BJ (cell line): ENCODE data around the gene MRM1. TPM values are rescaled to one million over a fixed set of nuclear protein-coding genes. Genes with fewer than 3 reads are reported as not detected.
A peak's percentile ranks its signal among the peaks of the same experiment; 100 is the strongest.
"Not testable (repeated sequence)": the region's sequence is repeated elsewhere in the genome, so short reads cannot be mapped to it uniquely, and the experiment has no call there.

ENCODE experiments used
- CTCF ChIA-PET: fragments of 350-600 bp; formaldehyde crosslinking; extraction: SDS; loops from one replicate; lab custom pipeline; 2021; ENCODE audit warnings: antibody characterized with exemption, inconsistent platforms; lab: Yijun Ruan, JAX
- POLR2A ChIA-PET: fragments of 300-600 bp; sonication (Branson Sonifier 250); formaldehyde crosslinking; extraction: SDS; loops from one replicate; lab custom pipeline; 2021; ENCODE audit warnings: antibody characterized with exemption; lab: Charles Lee
- DNase-seq: peaks from one replicate; pipeline ENCODE4 v3.0.0-alpha.2; 2011; ENCODE audit warnings: low read depth
- H3K27me3 ChIP-seq: 2 replicates; pipeline ENCODE4 v1.6.0; 2011; ENCODE audit warnings: low read length; ENCODE audit not compliant: control insufficient read depth, insufficient read depth
- H3K36me3 ChIP-seq: 2 replicates; pipeline ENCODE4 v1.5.1; 2011; ENCODE audit warnings: low read length; ENCODE audit not compliant: control insufficient read depth, insufficient read depth
- H3K4me3 ChIP-seq: 2 replicates; pipeline ENCODE4 v1.5.1; 2011; ENCODE audit warnings: low read depth, mild to moderate bottlenecking, control low read depth, low read length
- CTCF ChIP-seq: IDR thresholded peaks from 2 replicates; pipeline ENCODE4 v1.5.1; 2011; ENCODE audit warnings: low read depth, mild to moderate bottlenecking, control low read depth, inconsistent platforms, low read length, moderate library complexity; ENCODE audit not compliant: insufficient read depth
- polyA plus RNA-seq: library from polyadenylated mRNA; depleted of rRNA; stranded (reverse); fragments of >200 nt; gene quantifications from 2 replicates; pipeline ENCODE4 v1.2.3, GENCODE V29; 2011

MRM1 gene
- polyA plus RNA-seq, 1 experiment = 3.9 TPM

- DNase-seq = no peak
- ChIA-PET CTCF (interaction anchor here (0.6 to 4.1 kb wide), 9 partner anchors 7 to 797 kb away, joined by 3 to 48 read pairs (median 17); no protein-coding TSS in a partner anchor), POLR2A (interaction anchor here (0.5 to 1.4 kb wide), 4 partner anchors 19 to 1219 kb away, joined by 3 to 5 read pairs (median 3); no protein-coding TSS in a partner anchor)
- no peak for TF ChIP-seq CTCF
- H3K27me3 ChIP-seq = no peaks in the 10 kb centered on the region
- H3K36me3 ChIP-seq = peaks cover 1% of the 10 kb centered on the region; the same call in 1 of the 2 replicates
- peak overlapping the region; percentile 92 for H3K4me3 ChIP-seq
These were observed 464 bp upstream of the MRM1 start for GRCh38 chr17:36600936-36601302.

GRCh38 chr17:36602030-36602748 is 806 bp downstream of the MRM1 start:
- POLR2A ChIA-PET = interaction anchor here (1.4 kb wide), 1 partner anchor 57 kb away, joined by 3 read pairs; no protein-coding TSS in a partner anchor
- Histone ChIP-seq H3K36me3 (peaks cover 1% of the 10 kb centered on the region; the same call in 1 of the 2 replicates), H3K4me3 (peak overlapping the region; percentile 92), H3K27me3 (no peaks in the 10 kb centered on the region)
- no peak for TF ChIP-seq CTCF
- no peak for DNase-seq
- CTCF ChIA-PET = interaction anchor here (0.7 to 4.1 kb wide), 24 partner anchors 9 to 796 kb away, joined by 3 to 48 read pairs (median 4); no protein-coding TSS in a partner anchor

- no peaks in the 10 kb centered on the region for H3K27me3 ChIP-seq
These were observed 1.6 kb downstream of the MRM1 start for GRCh38 chr17:36602924-36603384.

GRCh38 chr17:36605028-36605427 is 3.6 kb downstream of the MRM1 start:
- DNase-seq, H3K4me3 ChIP-seq, POLR2A ChIA-PET, H3K27me3 ChIP-seq, H3K36me3 ChIP-seq: not testable (repeated sequence)
- CTCF ChIA-PET = interaction anchor here (2.8 kb wide), 1 partner anchor 24 kb away, joined by 16 read pairs; no protein-coding TSS in a partner anchor

More at GRCh38 chr17:36602924-36603384, 1.6 kb downstream of the MRM1 start:
- ChIA-PET CTCF (interaction anchor here (0.6 to 4.1 kb wide), 24 partner anchors 8 to 770 kb away, joined by 3 to 48 read pairs (median 4); no protein-coding TSS in a partner anchor), POLR2A (no interaction called here)
- H3K36me3 ChIP-seq = peaks cover 5% of the 10 kb centered on the region
- DNase-seq = no peak
- peak overlapping the region; percentile 92 for H3K4me3 ChIP-seq
- peak; percentile 91 for TF ChIP-seq CTCF

GRCh38 chr17:36608280-36608679 is 6.9 kb downstream of the MRM1 start:
- no peak for DNase-seq
- Histone ChIP-seq H3K4me3 (no peak overlapping the region), H3K27me3 (no peaks in the 10 kb centered on the region), H3K36me3 (peaks cover 4% of the 10 kb centered on the region)
- TF ChIP-seq CTCF = no peak
- ChIA-PET CTCF (interaction anchor here (0.9 to 3.4 kb wide), 3 partner anchors 13 to 1169 kb away, joined by 3 to 13 read pairs (median 3); no protein-coding TSS in a partner anchor), POLR2A (no interaction called here)
